Activated CD8-positive, alpha-beta memory T cell treated with anti-CD3 and anti-CD28 coated beads, Interleukin-2, amount 50 U/mL, for 1 hour (primary cell): ENCODE results near the gene STUM.

Source experiments
- DNase-seq: peaks from one replicate; pipeline ENCODE4 v3.0.0-alpha.2; 2020; ENCODE audit errors: extremely low read depth

Gene STUM

DNA sequence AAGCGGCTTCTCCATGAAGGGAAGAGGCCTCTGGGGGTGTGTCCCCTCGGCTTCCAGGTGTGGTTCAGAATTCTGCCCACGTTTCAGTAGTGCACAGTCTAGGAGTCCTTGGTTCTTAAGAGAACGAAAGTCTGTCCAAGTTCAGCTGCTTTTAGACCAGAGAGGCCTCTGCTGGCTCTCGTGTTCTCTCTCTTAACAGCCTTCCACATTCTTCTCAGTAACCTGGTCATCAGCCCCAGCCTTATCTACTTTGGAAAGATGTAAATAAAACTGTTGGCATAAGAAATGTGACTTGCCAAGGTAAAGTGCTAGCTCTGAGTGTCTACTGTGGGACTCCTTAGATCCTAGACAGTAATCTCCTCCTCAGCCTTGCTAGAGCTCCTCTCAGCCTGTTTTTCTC lies 15.3 kb upstream of the STUM start:
- DNase-seq: no peak

DNA sequence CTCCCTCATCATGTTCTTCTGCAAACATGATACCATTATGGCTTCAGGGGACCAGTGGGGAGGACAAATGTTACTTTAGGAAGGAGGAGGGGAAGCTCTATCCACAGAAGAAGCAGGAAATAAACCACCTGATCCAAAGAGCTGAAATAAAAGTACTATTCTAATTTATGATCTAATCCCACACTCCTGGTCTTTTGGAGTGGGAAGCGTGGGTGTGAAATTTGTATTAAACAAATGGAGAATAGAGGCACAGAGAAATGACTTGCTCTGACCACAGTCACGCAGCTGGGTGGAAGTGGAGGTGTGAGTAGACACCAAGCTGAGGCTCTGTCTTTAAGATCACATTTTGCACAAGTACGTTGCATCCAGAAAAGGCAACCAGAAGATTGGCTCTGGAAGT lies 14.5 kb upstream of the STUM start:
- no peak for DNase-seq

DNA sequence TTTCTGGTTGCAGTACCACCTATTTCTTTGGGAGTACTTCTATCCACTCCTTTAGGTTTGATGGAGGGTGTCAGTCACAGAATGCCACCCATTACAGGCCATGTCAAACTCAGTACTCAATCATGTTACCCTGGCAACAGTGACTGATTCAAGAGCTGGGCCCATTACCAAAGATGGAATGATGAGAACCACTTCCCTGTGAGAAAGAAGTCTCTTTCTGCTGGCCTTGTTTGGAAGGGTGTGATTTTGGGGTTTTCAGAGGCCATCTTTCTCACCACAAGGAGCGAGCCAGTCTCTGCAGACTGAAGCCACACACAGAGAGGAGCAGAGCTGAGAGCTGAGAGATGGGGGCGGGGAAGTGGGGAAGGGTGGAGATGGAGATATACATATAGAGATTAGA lies 13.9 kb upstream of the STUM start:
- no peak for DNase-seq

DNA sequence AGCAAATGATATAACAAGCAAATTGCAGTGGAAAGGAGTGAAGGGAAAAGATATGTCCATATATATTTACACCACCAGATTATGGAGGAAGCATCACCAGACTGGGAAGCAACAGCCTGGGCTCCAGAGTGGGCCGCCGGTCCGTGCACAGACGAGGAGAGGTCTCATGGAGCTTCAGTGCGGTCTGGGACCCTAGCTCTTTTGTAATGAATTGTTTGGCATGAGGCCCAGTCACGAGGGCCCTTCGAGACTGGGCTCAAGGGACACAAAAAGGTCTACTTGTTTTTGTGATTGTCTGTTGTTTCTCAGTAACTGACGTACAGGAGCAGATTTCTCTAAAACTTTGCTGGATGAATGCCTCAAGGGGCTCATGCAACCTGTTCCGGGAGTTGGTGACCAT lies 12.9 kb upstream of the STUM start:
- no peak for DNase-seq

DNA sequence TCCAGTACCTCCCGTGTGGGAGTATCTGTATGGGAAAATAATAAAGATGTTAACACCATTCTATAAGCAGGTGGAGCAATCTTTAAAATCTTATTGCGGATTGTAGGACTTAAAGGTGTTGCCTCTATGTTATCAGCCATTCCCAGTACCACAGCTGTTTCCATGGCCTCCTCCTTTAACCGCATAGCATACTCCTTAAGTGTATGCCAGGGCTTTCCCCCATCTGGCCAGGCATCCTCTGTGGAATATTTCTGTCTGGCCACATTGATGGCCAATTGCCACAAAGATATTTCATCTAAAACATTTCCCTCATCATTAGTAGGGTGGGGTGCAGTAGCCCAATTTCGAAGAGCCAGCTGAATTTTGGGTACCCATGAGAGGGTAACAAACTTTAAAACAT lies 7.3 kb upstream of the STUM start:
- DNase-seq: no peak

DNA sequence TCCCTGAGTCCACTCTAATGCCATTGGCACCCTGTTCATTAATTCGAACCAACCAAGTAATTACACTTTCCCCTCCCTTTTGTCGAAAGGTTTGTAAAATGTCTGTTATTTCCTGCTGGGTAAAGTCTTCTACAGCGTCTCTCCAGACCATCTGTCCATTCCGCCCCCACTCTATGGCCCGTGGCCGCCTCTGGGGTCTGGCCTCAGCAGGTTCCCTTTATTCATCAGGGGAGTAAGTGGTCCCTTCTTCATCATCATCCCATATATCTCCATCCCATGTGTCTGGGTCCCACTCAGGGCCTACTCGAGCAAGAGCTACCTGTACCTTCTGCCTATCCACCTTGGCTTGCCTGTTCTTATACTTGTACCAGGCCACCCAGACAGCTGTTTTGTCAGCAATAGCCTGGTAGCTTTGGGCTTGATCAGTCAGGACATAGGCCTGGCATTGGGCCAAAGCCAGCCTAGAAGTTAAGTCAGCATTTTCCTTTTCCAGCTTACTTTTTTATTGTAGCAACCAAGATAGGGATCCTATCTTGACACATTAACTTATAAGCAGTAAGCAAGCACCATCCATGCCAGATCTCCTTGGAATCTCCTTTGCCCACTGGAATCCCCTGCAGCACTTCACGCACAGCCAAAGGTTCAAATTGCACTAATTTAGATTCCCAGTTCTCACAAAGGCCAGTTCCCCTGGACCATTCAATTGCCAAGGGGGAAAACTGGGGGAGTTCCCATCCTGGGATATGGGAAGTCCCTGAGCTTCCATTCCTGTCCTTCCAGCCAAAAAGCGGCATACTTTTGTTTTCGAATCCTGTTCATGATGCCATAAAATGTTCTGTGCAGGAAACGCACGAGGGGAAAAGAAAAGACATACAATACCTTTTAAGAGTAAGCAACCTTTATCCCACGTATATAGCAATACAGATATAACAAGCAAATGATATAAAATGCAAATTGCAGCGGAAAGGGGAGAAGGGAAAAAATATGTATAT lies 6.6 kb upstream of the STUM start:
- no peak for DNase-seq

DNA sequence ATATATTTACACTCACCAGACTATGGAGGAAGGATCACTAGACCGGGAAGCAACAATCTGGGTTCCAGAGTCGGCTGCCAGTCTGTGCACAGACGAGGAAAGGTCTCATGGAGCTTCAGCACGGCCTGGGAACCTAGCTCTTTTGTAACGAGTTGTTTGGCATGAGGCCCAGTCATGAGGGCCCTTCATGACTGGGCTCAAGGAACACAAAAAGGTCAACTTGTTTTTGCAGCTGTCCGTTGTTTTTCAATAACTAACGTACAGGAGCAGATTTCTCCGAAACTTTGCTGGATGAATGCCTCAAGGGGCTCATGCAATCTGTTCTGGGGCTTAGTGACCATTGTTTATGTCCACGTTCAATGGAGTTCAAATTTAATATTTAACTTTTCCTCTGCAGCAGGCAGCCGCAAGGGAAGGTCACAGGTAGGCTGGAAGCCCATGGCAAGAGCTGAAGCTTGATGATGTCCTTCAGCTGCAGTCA lies 5.9 kb upstream of the STUM start:
- DNase-seq: no peak

DNA sequence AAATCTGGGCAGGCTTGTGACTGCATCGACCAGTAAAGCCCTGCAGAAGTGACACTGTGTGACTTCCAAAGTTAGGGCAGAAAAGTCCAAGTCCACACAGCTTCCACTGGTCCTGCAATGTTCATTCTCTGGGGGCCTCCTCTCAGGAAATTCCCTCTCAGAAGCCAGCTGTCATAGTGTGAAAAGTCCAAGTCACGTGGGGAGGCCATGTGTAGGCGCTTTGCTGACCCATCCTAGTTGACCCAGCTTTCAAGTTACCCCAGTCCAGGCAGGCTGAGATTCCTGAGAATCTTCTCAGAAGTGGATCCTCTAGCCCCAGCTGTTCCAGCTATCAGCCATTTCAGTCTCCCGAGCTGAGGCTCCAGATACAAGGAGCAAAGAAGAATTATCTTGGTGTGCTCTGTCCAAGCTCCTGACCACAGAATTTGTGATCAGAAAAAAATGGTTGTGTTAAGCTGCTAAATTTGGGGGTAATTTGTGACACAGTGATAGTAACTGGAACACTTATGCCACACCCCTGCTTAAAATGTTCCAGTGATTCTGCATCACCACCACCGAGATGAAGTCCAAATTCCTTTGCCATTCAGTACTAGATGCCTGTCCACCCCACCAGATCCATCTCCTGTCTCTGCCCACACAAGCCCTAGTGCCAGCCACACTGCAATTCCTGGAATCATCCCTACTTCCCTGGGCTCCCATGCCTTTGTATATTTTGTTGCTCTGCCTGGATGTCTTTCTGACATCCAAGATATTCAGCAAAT lies 2.5 kb upstream of the STUM start:
- DNase-seq: no peak

DNA sequence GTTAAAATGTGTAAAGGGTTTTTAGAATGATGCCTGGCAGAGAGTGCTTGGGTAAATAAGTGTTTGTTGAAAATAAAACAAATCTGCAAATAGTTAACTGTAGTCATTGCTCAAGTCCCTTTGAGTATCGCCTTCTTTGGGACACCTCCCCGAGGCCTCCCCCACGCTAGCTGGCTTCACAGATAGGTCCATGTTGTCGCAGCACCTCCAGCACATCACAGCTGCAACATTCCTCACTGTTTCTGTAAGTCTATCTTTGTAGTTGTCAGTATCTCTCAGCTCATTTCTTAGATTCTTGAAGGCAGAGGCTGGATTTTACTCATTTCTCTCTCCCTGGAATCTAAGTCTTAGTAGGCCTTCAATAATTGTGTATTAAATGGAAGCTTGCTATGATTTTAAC lies 1.6 kb upstream of the STUM start:
- no peak for DNase-seq

DNA sequence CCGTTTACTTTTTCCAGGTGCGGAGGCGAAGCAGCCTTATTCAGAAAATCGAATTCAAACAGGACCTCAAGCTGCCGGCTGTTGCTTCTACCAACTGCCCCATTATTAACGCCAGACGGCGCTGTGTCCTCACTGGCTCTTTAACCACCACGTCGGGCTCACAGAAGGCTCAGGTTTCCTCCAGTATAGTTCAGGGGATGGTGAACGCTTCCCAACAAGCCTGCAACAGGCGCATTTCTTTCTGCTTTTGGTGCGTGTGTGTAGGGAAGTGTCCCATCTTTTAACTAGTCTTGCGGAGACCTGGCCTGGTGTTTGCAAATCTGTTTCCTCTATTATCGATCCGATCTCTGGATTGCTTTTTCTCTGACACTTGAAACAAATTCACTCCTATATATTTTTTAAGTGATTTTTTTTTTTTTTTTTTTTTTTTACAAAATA lies 791 bp upstream of the STUM start:
- DNase-seq: no peak

DNA sequence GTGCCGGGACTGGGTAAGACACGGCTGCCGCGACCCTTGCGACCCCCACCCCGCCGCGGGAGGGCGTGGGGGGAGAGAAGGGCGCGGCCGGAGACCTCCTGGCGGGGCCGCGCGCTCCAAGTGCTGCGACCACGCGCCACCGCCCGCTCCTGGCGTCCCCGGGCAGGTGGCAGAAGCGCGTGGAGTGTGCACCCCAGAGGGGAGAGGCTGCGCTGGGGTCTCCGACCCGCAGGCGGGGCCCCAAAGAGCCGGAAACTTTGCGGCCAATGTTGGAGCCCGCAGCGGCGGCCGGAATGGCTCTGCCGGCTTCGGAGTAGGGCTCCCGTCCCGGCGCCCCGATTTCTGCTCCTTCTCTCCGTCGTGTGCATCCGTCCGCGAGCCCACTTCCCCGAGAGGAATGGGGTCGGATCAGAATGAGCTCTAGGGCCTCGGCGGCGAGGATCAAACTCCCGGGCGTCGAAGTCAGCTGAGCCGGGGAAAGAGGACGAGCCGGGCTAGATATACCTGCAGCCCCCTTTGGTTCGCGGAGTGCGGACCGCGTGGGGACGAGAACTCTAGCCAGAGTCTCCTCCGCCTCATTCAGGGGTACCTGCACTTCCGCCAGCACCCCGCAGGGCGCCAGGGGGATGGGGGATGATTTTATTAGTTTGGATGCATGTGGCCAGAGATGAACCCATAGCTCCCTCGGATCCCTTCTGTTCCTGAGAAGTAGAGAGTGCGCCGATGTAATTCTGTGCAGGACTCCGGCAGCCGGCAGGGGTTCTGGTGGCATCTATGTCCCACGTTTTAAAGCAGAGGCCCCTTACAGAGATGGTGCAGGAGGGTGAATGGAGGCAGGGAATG lies 751 bp downstream of the STUM start:
- DNase-seq: no peak

DNA sequence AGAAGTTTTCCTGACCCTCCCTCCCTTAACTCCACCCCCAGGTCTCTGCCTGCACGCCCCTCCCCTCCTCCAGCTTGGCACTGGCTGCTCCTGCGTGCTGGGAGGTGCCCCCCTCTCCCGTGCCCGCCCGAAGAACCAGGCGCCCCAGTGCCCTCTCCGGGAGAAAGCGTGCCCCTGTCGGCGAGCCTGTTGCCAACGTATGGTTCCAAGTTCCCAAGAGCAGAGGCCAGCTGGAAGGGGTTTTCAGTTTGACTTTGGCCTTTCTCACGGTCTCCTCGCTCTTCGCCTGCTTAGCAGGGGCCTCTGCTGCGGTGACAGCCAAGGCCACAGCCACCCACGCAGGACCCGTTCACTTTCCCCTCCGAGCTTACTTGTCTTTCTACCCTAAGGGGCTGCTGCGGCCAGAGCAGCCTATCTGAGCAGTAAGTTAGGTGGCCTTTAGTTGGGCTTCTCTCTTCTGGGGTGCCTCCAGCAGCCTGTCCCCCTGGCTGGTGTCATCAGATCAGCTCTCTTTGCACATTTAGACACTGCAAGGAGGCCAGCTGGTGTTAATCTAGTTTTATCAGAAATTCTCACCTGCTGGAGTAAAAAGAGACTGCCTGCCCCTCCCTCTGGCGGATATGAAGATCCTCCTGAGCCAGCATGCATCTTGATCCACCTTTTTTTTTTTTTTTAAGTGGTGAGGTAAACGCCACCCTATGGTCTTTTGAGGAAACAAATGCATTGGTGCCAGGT lies 1.5 kb downstream of the STUM start:
- no peak for DNase-seq

DNA sequence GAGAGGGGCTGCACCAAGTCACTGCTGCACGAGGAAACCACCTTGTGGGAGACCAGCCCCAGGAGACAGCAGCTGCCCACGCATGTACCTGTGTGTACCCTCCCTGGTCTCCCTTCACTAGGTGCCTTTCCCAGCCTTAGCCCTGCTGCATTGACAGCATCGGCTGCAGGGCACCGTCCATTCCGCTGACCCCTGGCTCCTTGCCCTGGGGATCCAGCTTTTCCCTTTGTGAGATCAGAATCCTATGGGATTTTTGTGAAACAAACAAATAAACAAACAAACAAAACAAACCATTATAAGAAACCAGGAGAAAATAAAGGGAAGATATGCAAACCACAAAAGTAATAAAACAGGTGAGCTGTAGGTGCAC lies 2.1 kb downstream of the STUM start:
- DNase-seq: no peak

DNA sequence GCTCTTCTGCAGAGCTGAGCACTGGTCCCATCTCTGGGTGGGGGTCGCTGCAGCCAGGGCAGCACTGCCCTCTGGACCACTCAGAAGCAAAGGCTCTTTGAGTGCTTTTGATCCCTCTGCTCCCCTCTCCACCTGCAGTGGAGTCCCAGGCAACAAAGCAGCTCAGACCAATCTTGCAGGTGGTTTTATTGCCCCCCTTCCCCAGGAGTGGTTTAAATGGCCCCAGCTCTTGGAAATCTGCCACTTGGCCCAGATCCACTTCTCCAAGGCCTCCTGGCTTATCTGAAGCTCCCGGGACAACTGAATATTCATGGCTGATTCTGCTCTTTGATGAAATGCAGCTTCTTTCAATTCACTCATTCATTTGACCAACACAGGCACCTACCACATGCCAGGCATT lies 2.7 kb downstream of the STUM start:
- no peak for DNase-seq

DNA sequence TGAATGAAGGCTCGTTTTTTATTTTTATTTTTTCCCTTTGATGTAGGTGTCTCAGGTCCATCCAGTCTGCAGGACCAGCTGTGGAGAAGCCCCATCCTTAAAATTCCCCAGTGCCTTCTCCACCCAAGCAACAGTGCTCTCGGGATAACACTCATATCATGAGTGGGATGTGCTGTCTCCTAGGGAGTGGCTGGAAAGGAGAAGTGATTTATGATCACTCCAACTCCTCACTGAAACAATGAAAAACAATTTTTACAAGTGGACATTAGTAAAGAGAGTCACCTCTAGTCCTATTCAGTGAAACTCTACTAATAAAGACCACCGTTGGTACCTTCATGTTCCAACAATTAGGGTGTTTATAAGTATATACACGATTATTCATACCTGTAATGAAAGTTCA lies 3.5 kb downstream of the STUM start:
- no peak for DNase-seq

DNA sequence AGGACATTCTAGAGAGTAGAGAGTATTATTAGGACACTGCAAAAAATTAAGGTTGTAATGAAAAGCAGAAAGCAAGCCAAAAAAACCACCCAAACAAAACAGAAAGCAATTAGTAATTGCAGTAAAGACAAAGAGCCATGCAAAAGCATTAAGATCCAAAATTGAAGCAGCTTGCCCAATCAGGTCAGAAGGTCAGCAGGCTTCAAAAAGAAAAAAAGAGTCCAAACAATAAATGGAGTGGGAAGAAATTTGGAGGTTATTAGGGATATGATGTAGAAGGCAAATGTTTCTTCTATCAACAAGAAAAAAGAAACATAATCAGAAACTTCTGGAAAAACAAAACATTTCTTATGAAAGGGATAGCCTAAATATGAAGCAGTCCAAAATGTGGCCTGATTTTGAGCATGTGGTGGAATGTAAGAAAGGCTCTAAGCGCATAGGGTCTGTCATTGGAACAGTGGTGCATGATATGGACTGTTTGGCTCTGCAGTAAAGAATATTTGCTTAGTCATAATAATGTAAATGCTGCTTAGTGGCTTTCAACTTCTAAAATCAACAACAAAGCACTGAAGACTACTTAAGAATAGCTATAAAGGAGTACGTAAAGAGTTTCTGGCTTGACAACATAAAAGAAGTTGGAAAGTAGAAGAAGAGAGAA lies 4.8 kb downstream of the STUM start:
- no peak for DNase-seq

DNA sequence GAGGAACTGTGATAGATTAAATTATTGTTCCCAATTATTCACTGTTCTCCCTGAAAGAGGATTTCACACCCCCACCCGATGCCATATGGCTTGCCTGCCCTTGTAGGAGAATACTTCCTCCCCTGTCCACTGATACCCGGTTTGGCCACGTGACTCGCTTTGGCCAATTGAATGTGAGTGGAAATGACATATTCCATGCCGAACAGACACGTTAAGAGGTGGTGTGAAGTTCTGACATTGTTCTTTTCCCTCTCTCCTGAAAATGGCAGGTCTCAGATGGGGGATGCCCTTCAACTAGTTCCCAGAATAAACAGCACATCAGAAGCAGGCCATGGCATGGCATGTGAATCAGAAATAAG lies 5.3 kb downstream of the STUM start:
- DNase-seq: no peak

DNA sequence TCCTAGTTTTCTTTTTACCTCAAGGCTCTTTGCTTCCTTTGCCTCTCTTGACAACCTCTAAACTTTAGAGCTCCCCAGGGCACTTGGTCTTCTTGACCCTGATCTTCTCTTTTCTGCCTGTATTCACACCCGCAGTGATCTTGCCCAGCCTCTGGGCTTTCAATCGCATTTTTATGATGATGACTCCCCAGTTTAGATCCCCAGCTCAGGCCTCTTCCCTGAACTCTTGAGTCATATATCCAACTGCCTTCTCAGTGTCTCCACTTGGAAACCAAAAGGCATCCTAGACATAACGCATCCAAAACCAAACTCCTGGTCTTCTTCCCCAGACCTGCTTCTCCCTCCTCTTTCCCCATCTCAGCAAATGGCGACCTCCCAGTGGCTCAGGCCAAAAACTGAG lies 6.5 kb downstream of the STUM start:
- DNase-seq: no peak

DNA sequence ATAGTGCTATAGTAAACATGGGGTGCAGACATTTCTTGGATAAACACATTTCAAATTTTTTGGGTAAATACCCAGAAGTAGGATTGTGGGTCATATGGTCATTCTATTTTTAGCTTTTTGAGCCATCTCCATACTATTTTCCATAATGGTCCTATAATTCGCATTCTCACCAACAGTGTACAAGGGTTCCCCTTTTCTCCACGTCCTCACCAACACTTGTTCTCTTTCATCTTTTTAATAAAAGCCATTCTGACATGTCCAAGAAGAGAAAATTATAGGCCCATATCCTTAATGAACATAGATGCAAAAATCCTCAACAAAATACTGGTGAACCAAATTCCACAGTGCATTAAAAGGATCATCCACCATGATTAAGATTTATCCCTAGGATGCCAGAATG lies 8.9 kb downstream of the STUM start:
- DNase-seq: no peak

DNA sequence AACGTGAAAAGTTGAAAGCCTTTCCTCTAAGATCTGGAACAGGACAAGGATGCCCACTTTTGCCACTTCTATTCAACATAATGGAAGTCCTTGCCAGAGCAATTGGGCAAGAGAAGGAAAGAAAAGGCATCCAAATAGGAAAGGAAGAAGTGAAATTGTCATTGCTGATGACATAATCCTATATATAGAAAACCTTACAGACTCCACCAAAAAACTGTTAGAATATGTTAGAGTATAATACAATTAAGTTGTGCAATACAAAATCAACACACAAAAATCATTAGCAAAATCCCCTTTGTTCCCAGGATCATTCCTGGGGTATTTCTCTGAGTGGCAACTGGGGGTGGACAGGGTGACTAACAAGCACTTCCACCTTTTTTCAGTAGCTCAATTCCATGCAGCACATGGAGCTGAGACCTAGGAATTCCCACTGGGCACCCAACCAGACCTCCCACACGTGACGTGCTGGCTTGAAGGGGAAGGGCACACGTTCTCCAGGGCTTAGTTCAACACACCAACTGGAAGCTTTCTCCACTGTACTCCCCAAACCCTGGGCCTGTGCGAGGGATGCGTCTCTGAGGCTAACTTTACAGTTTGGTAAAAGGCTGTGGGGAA lies 9.6 kb downstream of the STUM start:
- DNase-seq: no peak
